ENCODE results near the gene SLC34A2.

DNA sequence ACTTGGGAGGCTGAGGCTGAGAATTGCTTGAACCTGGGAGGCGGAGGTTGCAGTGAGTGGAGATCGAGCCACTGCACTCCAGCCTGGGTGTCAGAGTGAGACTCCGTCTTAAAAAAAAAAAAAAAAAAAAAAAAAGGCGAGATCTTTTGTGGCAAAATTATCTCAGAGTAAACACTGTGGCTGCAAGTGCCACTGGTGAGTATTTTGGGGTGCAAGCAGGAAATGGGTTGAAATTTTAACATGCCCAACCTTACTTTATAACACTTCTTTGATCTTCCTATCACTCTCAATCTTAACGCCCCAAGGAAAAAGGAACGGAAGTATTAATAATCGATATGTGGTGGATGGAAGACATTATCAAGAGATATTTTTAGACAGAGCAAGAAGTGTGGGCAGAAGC lies 32.1 kb downstream of the SLC34A2 start:
- TF ChIP-seq, protein P1, sequence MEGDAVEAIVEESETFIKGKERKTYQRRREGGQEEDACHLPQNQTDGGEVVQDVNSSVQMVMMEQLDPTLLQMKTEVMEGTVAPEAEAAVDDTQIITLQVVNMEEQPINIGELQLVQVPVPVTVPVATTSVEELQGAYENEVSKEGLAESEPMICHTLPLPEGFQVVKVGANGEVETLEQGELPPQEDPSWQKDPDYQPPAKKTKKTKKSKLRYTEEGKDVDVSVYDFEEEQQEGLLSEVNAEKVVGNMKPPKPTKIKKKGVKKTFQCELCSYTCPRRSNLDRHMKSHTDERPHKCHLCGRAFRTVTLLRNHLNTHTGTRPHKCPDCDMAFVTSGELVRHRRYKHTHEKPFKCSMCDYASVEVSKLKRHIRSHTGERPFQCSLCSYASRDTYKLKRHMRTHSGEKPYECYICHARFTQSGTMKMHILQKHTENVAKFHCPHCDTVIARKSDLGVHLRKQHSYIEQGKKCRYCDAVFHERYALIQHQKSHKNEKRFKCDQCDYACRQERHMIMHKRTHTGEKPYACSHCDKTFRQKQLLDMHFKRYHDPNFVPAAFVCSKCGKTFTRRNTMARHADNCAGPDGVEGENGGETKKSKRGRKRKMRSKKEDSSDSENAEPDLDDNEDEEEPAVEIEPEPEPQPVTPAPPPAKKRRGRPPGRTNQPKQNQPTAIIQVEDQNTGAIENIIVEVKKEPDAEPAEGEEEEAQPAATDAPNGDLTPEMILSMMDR (IDR thresholded peaks at IDR 0.05; ENCODE audit: low read depth, low read length, poor library complexity, severe bottlenecking), result no peak
- no peak for TF ChIP-seq EZH2phosphoT487 (IDR thresholded peaks at IDR 0.05; ENCODE audit: borderline replicate concordance, low read length)
